K562 (cell line): ENCODE results near the gene BASP1. TPM values are rescaled to one million over a fixed set of nuclear protein-coding genes. Genes with fewer than 3 reads are reported as not detected.

Source experiments
- ATAC-seq: fragments of 200-7000 bp; cut with Tn5 transposase; 3 replicates; pipeline ENCODE4 v1.9.1; 2020; ENCODE audit warnings: moderate library complexity
- BruUV-seq: library from RNA; stranded (reverse); fragments of 400-500 nt; replicated peaks from 2 replicates; lab custom pipeline; 2021; lab: Mats Ljungman, UMichigan
- CTCF ChIA-PET: fragments of 300-600 bp; formaldehyde crosslinking; extraction: SDS; loops from one replicate; lab custom pipeline; 2021; ENCODE audit warnings: low intra/inter-chr PET ratio; lab: Yijun Ruan, JAX
- POLR2A ChIA-PET: fragments of 300-600, 350-650 bp; sonication (Branson Sonifier 250); formaldehyde crosslinking; extraction: SDS; loops from one replicate; lab custom pipeline; 2021; ENCODE audit warnings: antibody characterized with exemption, inconsistent platforms; lab: Yijun Ruan, JAX
- DNase-seq, 4 experiments: peaks; one replicate each; pipeline versions ENCODE4 v3.0.0 to v3.0.0-alpha.2; 2011 to 2018; ENCODE audit warnings: low spot score in 3 of 4, mixed read lengths in 3 of 4; ENCODE audit errors: extremely low read depth in 1 of 4
- FAIRE-seq: peaks from 2 replicates; lab custom pipeline; 2011; peaks lifted over from hg19 to GRCh38; lab: Jason Lieb, UNC
- H2AFZ ChIP-seq: 2 replicates; pipeline ENCODE4 v1.6.0; 2011; ENCODE audit warnings: low read depth, low read length, control low read depth, inconsistent platforms
- H3K27ac ChIP-seq: fragments of 200-600 bp; 3 replicates; pipeline ENCODE4 v1.8.0; 2011; ENCODE audit warnings: low read depth, mild to moderate bottlenecking, control low read depth, inconsistent platforms, low read length, moderate library complexity, mixed read lengths; ENCODE audit errors: extremely low read depth
- H3K27me3 ChIP-seq, 2 experiments: fragments of 300-600 bp in 1 of 2; 2 replicates in 1 of 2; 3 replicates in 1 of 2; pipeline versions ENCODE4 v1.6.0 to v1.8.0; 2011; ENCODE audit warnings: inconsistent platforms in 2 of 2, low read length in 2 of 2, mild to moderate bottlenecking in 1 of 2, mixed read lengths in 1 of 2, moderate library complexity in 1 of 2; ENCODE audit not compliant: control insufficient read depth in 2 of 2, insufficient read depth in 2 of 2
- H3K36me3 ChIP-seq: fragments of 300-600 bp; 3 replicates; pipeline ENCODE4 v1.8.0; 2011; ENCODE audit warnings: mild to moderate bottlenecking, low read length, inconsistent platforms; ENCODE audit not compliant: control insufficient read depth, insufficient read depth
- H3K4me1 ChIP-seq, 2 experiments: fragments of 200-600 bp in 1 of 2; replicated peaks in 1 of 2; 2 replicates in 1 of 2; 3 replicates in 1 of 2; pipeline versions ENCODE4 v1.5.1 to v1.8.0; 2011; ENCODE audit warnings: inconsistent platforms in 2 of 2, low read length in 2 of 2, mild to moderate bottlenecking in 1 of 2, mixed read lengths in 1 of 2, moderate library complexity in 1 of 2; ENCODE audit not compliant: control insufficient read depth in 2 of 2, insufficient read depth in 2 of 2
- H3K4me2 ChIP-seq: 2 replicates; pipeline ENCODE4 v1.6.1; 2011; ENCODE audit warnings: low read length, control low read depth, inconsistent platforms, mixed read lengths; ENCODE audit not compliant: insufficient read depth
- H3K4me3 ChIP-seq: fragments of 200-600 bp; sonication (generic), shearing (Covaris generic); 2 replicates; pipeline ENCODE4 v1.5.1; 2016; ENCODE audit warnings: control low read depth, inconsistent platforms
- H3K79me2 ChIP-seq: fragments of 200-600 bp; 3 replicates; pipeline ENCODE4 v1.8.0; 2011; ENCODE audit warnings: low read length, inconsistent platforms; ENCODE audit not compliant: control insufficient read depth, insufficient read depth
- H3K9ac ChIP-seq, 2 experiments: 2 replicates each; pipeline versions ENCODE4 v1.6.0 to v1.6.1; 2011; ENCODE audit warnings: low read depth in 2 of 2, low read length in 2 of 2, control low read depth in 1 of 2, inconsistent platforms in 1 of 2, mild to moderate bottlenecking in 1 of 2, mixed read lengths in 1 of 2; ENCODE audit not compliant: insufficient read depth in 1 of 2
- H3K9me1 ChIP-seq: one replicate; pipeline ENCODE4 v1.6.0; 2011; ENCODE audit warnings: inconsistent platforms, mild to moderate bottlenecking, low read length, moderate library complexity; ENCODE audit not compliant: control insufficient read depth, insufficient read depth
- H3K9me3 ChIP-seq: replicated peaks from 2 replicates; pipeline ENCODE4 v1.5.1; 2011; ENCODE audit warnings: low read depth, low read length, inconsistent platforms; ENCODE audit not compliant: control insufficient read depth, insufficient read depth
- H4K20me1 ChIP-seq: replicated peaks from 2 replicates; pipeline ENCODE4 v1.6.1; 2011; ENCODE audit warnings: low read length, inconsistent platforms, mixed read lengths; ENCODE audit not compliant: control insufficient read depth, insufficient read depth
- DMBX1 ChIP-seq: fragments of 250-450 bp; sonication (Bioruptor Pico); IDR thresholded peaks from 2 replicates; pipeline ENCODE4 v1.8.0; 2022; ENCODE audit warnings: inconsistent platforms, mild to moderate bottlenecking, moderate library complexity, borderline replicate concordance
- ETV6 ChIP-seq, 3 experiments: fragments of 150-350 bp in 1 of 3; sonication (generic) in 1 of 3; formaldehyde crosslinking in 1 of 3; IDR thresholded peaks; 2 replicates each; pipeline versions ENCODE4 v1.6.1 to v1.8.0; 2014 to 2022; ENCODE audit warnings: borderline replicate concordance in 2 of 3, low read depth in 2 of 3, antibody characterized with exemption in 1 of 3, low read length in 1 of 3, mild to moderate bottlenecking in 1 of 3, missing genetic modification reagents in 1 of 3
- GTF2F1 ChIP-seq: IDR thresholded peaks from 2 replicates; pipeline ENCODE4 v1.6.1; 2011; ENCODE audit warnings: low read depth, low read length, improper control_type of control experiment
- HDGF ChIP-seq: fragments of 450-650 bp; IDR thresholded peaks from 2 replicates; pipeline ENCODE4 v1.6.1; 2016
- HINFP ChIP-seq: fragments of 450-650 bp; conservative IDR thresholded peaks from 2 replicates; pipeline ENCODE4 v1.6.1; 2016; ENCODE audit warnings: missing genetic modification characterization, low read depth, mild to moderate bottlenecking, control low read depth, missing compliant biosample characterization
- HMBOX1 ChIP-seq: sonication (generic); IDR thresholded peaks from 2 replicates; pipeline ENCODE4 v1.6.1; 2016
- ILF3 ChIP-seq: fragments of 450-650 bp; IDR thresholded peaks from 2 replicates; pipeline ENCODE4 v1.6.1; 2018; ENCODE audit warnings: antibody characterized with exemption, mild to moderate bottlenecking, moderate library complexity, borderline replicate concordance
- MBD1 ChIP-seq: fragments of 250-450 bp; sonication (Bioruptor Pico); IDR thresholded peaks from 2 replicates; pipeline ENCODE4 v1.8.0; 2022; ENCODE audit warnings: inconsistent platforms
- PHB ChIP-seq: fragments of 250-450 bp; sonication (Bioruptor Pico); IDR thresholded peaks from 2 replicates; pipeline ENCODE4 v1.5.0; 2021
- RBM14 ChIP-seq: fragments of 200-400 bp; formaldehyde crosslinking; IDR thresholded peaks from 2 replicates; pipeline ENCODE4 v1.6.1; 2018; ENCODE audit warnings: low read depth, mild to moderate bottlenecking, low read length, moderate library complexity, borderline replicate concordance; ENCODE audit not compliant: insufficient read depth
- RFX5 ChIP-seq: IDR thresholded peaks from 2 replicates; pipeline ENCODE4 v1.6.1; 2011; ENCODE audit warnings: low read depth, mild to moderate bottlenecking, improper control_type of control experiment, low read length
- SAFB2 ChIP-seq: fragments of 200-400 bp; formaldehyde crosslinking; IDR thresholded peaks from 2 replicates; pipeline ENCODE4 v1.6.1; 2018; ENCODE audit warnings: borderline replicate concordance, low read length, low read depth, moderate library complexity; ENCODE audit not compliant: severe bottlenecking
- ZFP1 ChIP-seq: fragments of 450-650 bp; formaldehyde crosslinking; IDR thresholded peaks from 2 replicates; pipeline ENCODE4 v1.4.0; 2020; ENCODE audit warnings: mild to moderate bottlenecking, mixed read lengths
- ZFP36 ChIP-seq: fragments of 150-350 bp; IDR thresholded peaks from 2 replicates; pipeline ENCODE4 v1.6.1; 2018; ENCODE audit warnings: low read length, low read depth; ENCODE audit not compliant: partially characterized antibody
- ZNF354B ChIP-seq: fragments of 250-450 bp; sonication (Bioruptor Pico); IDR thresholded peaks from 2 replicates; pipeline ENCODE4 v1.4.0; 2020
- ZNF75A ChIP-seq: fragments of 450-650 bp; formaldehyde crosslinking; IDR thresholded peaks from 2 replicates; pipeline ENCODE4 v1.4.0; 2020; ENCODE audit warnings: mild to moderate bottlenecking
- WGBS: fragments of 100-300 bp; shearing (Covaris generic); methylation state at CpG from one replicate; pipeline ENCODE4 v1.1.6; 2016; ENCODE audit warnings: low coverage, mixed read lengths; ENCODE audit not compliant: insufficient coverage; ENCODE audit errors: missing lambda C conversion rate; 5-methylcytosine and 5-hydroxymethylcytosine counted together
- in situ Hi-C: fragments of 300-500 bp; cut with MboI; formaldehyde crosslinking; loops from 4 replicates; pipeline ENCODE4 v1.15.0; 2018; ENCODE audit warnings: inconsistent platforms, mixed read lengths
- intact Hi-C: fragments of 100-400 bp; cut with micrococcal nuclease; formaldehyde crosslinking; loops from 2 replicates; pipeline ENCODE4 v1.14.2; 2022
- polyA plus RNA-seq, 8 experiments: library from polyadenylated mRNA; depleted of rRNA in 4 of 8; stranded (reverse) in 5 of 8; unstranded in 3 of 8; fragments of >200 nt; fragmentation: Nextera tagmentation in 2 of 8; fragmentation: Illumina TruSeq in 1 of 8; extraction: Ambion mirVana in 2 of 8; extraction: Trizol in 1 of 8; gene quantifications; 2 replicates each; pipeline versions ENCODE4 v1.2.1 to v1.2.3, GENCODE V29; 2011 to 2014; ENCODE audit warnings: inconsistent platforms in 1 of 8, missing spikeins in 1 of 8
- total RNA-seq, 7 experiments: library from RNA; depleted of rRNA in 6 of 7; stranded (reverse); fragments of >200 nt in 6 of 7; fragmentation: Illumina TruSeq in 2 of 7; extraction: Trizol in 2 of 7; gene quantifications; 2 replicates each; pipeline versions ENCODE4 v1.2.1 to v1.2.3, GENCODE V29; 2011 to 2021; ENCODE audit warnings: low replicate concordance in 1 of 7

The BASP1 gene
- total and polyA plus RNA-seq, 9 of the 15 experiments (the other 6 are each of a cell fraction or from before 2014, with no cell fraction given), result 0.22 TPM; not detected in 8

GRCh38 chr5:17312358-17312757 lies 94.9 kb downstream of the BASP1 start:
- intact Hi-C loops (no loop called here), in situ Hi-C loops (no loop called here)
- POLR2A ChIA-PET, result interaction anchor here (0.6 kb wide), 2 partner anchors 10 to 332 kb away, joined by 3 to 6 read pairs; no protein-coding TSS in a partner anchor
- no peak overlapping the region for H2AFZ ChIP-seq
- FAIRE-seq (no peak), DNase-seq (no peak), ATAC-seq (no peak)
- CTCF ChIA-PET, result no interaction called here
- no peak overlapping the region for H3K27ac ChIP-seq
- BruUV-seq, result no TSS peak
- H3K9me1 ChIP-seq, result no peaks in the 10 kb centered on the region
- no peaks in the 10 kb centered on the region for H3K36me3 ChIP-seq
- 5% methylated on average over 4 of the region's 4 CpGs for WGBS
- no peaks in the 10 kb centered on the region for H3K79me2 ChIP-seq
- H3K4me1 ChIP-seq, result no peaks in the 10 kb centered on the region
- no peak overlapping the region for H3K4me3 ChIP-seq
- no peaks in the 10 kb centered on the region for H4K20me1 ChIP-seq
- TF ChIP-seq ILF3 (no peak), SAFB2 (no peak), HMBOX1 (no peak), HINFP (tag) (no peak), ZFP1 (CRISPR knock-in tag) (no peak), GTF2F1 (no peak), PHB (CRISPR knock-in tag) (no peak), DMBX1 (CRISPR knock-in tag) (no peak), RBM14 (no peak), ZNF75A (no peak), RFX5 (no peak), ZNF354B (CRISPR knock-in tag) (no peak), ZFP36 (no peak), ETV6 (IDR thresholded peaks at IDR 0.05; ENCODE audit: borderline replicate concordance in 1 of 2, low read depth in 2 of 2, low read length in 1 of 2) (no peak), ETV6 (CRISPR knock-in tag; IDR thresholded peaks at IDR 0.05; ENCODE audit: borderline replicate concordance) (no peak), MBD1 (no peak), HDGF (no peak)
- no peak overlapping the region for H3K9ac ChIP-seq
- no peak overlapping the region for H3K4me2 ChIP-seq
- H3K27me3 ChIP-seq, result no peaks in the 10 kb centered on the region
- H3K9me3 ChIP-seq, result no peaks in the 10 kb centered on the region
